IMR-90 (cell line): Measurements from ENCODE around the gene NPAS3. TPM values are rescaled to one million over a fixed set of nuclear protein-coding genes. Genes with fewer than 3 reads are reported as not detected.

Experiments used
- ATAC-seq: fragments of 200-7000 bp; cut with Tn5 transposase; 2 replicates; pipeline ENCODE4 v1.9.1; 2020; ENCODE audit warnings: low read depth, mild to moderate bottlenecking, moderate library complexity
- BruUV-seq: library from RNA; stranded (reverse); fragments of 400-500 nt; replicated peaks from 2 replicates; lab custom pipeline; 2021; lab: Mats Ljungman, UMichigan
- CTCF ChIA-PET: fragments of 300-600 bp; formaldehyde crosslinking; extraction: SDS; loops from one replicate; lab custom pipeline; 2021; ENCODE audit warnings: antibody characterized with exemption; lab: Yijun Ruan, JAX
- POLR2A ChIA-PET: fragments of 300-600 bp; sonication (Branson Sonifier 250); formaldehyde crosslinking; loops from one replicate; lab custom pipeline; 2022; ENCODE audit warnings: antibody characterized with exemption; ENCODE audit not compliant: unreplicated experiment; lab: Charles Lee
- DNase-seq: peaks from one replicate; pipeline ENCODE4 v3.0.0; 2013
- H2AFZ ChIP-seq: replicated peaks from 2 replicates; pipeline ENCODE3; 2013; ENCODE audit warnings: low read length, mild to moderate bottlenecking; ENCODE audit not compliant: poor library complexity
- H2AK5ac ChIP-seq: 2 replicates; pipeline ENCODE4 v1.6.1; 2013; ENCODE audit warnings: low read depth, low read length, inconsistent platforms
- H2AK9ac ChIP-seq: replicated peaks from 2 replicates; pipeline ENCODE3; 2013; ENCODE audit warnings: mild to moderate bottlenecking, low read depth, low read length, moderate library complexity; ENCODE audit not compliant: poor library complexity
- H2BK120ac ChIP-seq: 2 replicates; pipeline ENCODE4 v1.6.1; 2013; ENCODE audit warnings: low read depth, low read length, inconsistent platforms
- H2BK15ac ChIP-seq: 3 replicates; pipeline ENCODE4 v1.6.1; 2013; ENCODE audit warnings: low read depth, low read length, inconsistent platforms
- H2BK20ac ChIP-seq: 2 replicates; pipeline ENCODE4 v1.6.1; 2013; ENCODE audit warnings: low read depth, mild to moderate bottlenecking, inconsistent platforms, low read length, moderate library complexity
- H2BK5ac ChIP-seq: 2 replicates; pipeline ENCODE4 v1.6.1; 2013; ENCODE audit warnings: mild to moderate bottlenecking, low read depth, low read length, inconsistent platforms; ENCODE audit not compliant: poor library complexity, severe bottlenecking
- H3K14ac ChIP-seq: replicated peaks from 2 replicates; pipeline ENCODE4 v1.6.1; 2013; ENCODE audit warnings: low read depth, low read length, inconsistent platforms
- H3K18ac ChIP-seq: 2 replicates; pipeline ENCODE4 v1.6.1; 2013; ENCODE audit warnings: low read depth, low read length, control low read depth
- H3K23ac ChIP-seq: 2 replicates; pipeline ENCODE4 v1.6.1; 2013; ENCODE audit warnings: low read depth, low read length, inconsistent platforms
- H3K27ac ChIP-seq: 2 replicates; pipeline ENCODE4 v1.5.1; 2013; ENCODE audit warnings: mild to moderate bottlenecking, control low read depth, low read length; ENCODE audit not compliant: insufficient read depth
- H3K27me3 ChIP-seq: 2 replicates; pipeline ENCODE4 v1.6.1; 2013; ENCODE audit warnings: low read length; ENCODE audit not compliant: control insufficient read depth, insufficient read depth
- H3K36me3 ChIP-seq: 2 replicates; pipeline ENCODE4 v1.6.1; 2013; ENCODE audit warnings: low read length, mixed read lengths; ENCODE audit not compliant: control insufficient read depth, insufficient read depth
- H3K4ac ChIP-seq: 2 replicates; pipeline ENCODE4 v1.6.1; 2013; ENCODE audit warnings: low read depth, low read length, inconsistent platforms
- H3K4me1 ChIP-seq: 2 replicates; pipeline ENCODE4 v1.6.1; 2013; ENCODE audit warnings: low read length, mixed read lengths; ENCODE audit not compliant: control insufficient read depth, insufficient read depth
- H3K4me2 ChIP-seq: 2 replicates; pipeline ENCODE4 v1.6.1; 2013; ENCODE audit warnings: low read depth, mild to moderate bottlenecking, control low read depth, low read length, moderate library complexity
- H3K4me3 ChIP-seq: 2 replicates; pipeline ENCODE4 v1.5.1; 2013; ENCODE audit warnings: low read depth, mild to moderate bottlenecking, control low read depth, low read length, moderate library complexity; ENCODE audit not compliant: insufficient read depth
- H3K56ac ChIP-seq: 2 replicates; pipeline ENCODE4 v1.6.1; 2013; ENCODE audit warnings: low read length, inconsistent platforms; ENCODE audit not compliant: insufficient read depth; ENCODE audit errors: extremely low read depth
- H3K79me1 ChIP-seq, 2 experiments: 2 replicates each; pipeline ENCODE4 v1.6.1; 2013; ENCODE audit warnings: low read length in 2 of 2, inconsistent platforms in 1 of 2, low read depth in 1 of 2
- H3K9ac ChIP-seq: 2 replicates; pipeline ENCODE4 v1.6.1; 2013; ENCODE audit warnings: low read depth, low read length, control low read depth
- H3K9me1 ChIP-seq: 2 replicates; pipeline ENCODE4 v1.6.1; 2013; ENCODE audit warnings: low read length, inconsistent platforms; ENCODE audit not compliant: insufficient read depth
- H3K9me3 ChIP-seq: 2 replicates; pipeline ENCODE4 v1.6.1; 2013; ENCODE audit warnings: low read length; ENCODE audit not compliant: control insufficient read depth, insufficient read depth
- H4K20me1 ChIP-seq: 2 replicates; pipeline ENCODE4 v1.6.1; 2013; ENCODE audit warnings: low read length, inconsistent platforms; ENCODE audit not compliant: insufficient read depth
- H4K5ac ChIP-seq: 2 replicates; pipeline ENCODE4 v1.6.1; 2013; ENCODE audit warnings: mild to moderate bottlenecking, low read depth, low read length, control low read depth
- H4K8ac ChIP-seq, 2 experiments: 2 replicates each; pipeline ENCODE4 v1.6.1; 2013; ENCODE audit warnings: low read depth in 2 of 2, low read length in 2 of 2, control low read depth in 1 of 2, inconsistent platforms in 1 of 2
- H4K91ac ChIP-seq: 2 replicates; pipeline ENCODE4 v1.6.1; 2013; ENCODE audit warnings: low read depth, low read length, inconsistent platforms; ENCODE audit not compliant: insufficient read depth
- BHLHE40 ChIP-seq: fragments of 150-350 bp; IDR thresholded peaks from 2 replicates; pipeline ENCODE4 v1.6.1; 2016; ENCODE audit warnings: mild to moderate bottlenecking, low read depth, low read length
- CHD1 ChIP-seq: IDR thresholded peaks from 2 replicates; pipeline ENCODE4 v1.6.1; 2012; ENCODE audit warnings: low read depth, low read length, improper control_type of control experiment
- CTCF ChIP-seq: conservative IDR thresholded peaks from 2 replicates; pipeline ENCODE4 v1.5.1; 2012; ENCODE audit warnings: mild to moderate bottlenecking, low read depth, low read length, improper control_type of control experiment
- ELK1 ChIP-seq: fragments of 150-350 bp; IDR thresholded peaks from 2 replicates; pipeline ENCODE4 v1.6.1; 2016; ENCODE audit warnings: low read depth, mild to moderate bottlenecking, low read length, moderate library complexity, borderline replicate concordance
- MAFK ChIP-seq: IDR thresholded peaks from 2 replicates; pipeline ENCODE4 v1.6.1; 2012; ENCODE audit warnings: low read depth, low read length, improper control_type of control experiment
- MAZ ChIP-seq: IDR thresholded peaks from 2 replicates; pipeline ENCODE4 v1.6.1; 2012; ENCODE audit warnings: low read depth, mild to moderate bottlenecking, low read length, improper control_type of control experiment, moderate library complexity, borderline replicate concordance
- POLR2A ChIP-seq: IDR thresholded peaks from 2 replicates; pipeline ENCODE4 v1.6.1; 2012; ENCODE audit warnings: mild to moderate bottlenecking, low read depth, low read length
- WGBS, 2 experiments: methylation state at CpG; one replicate each; pipeline versions ENCODE4 v1.1.5 to v1.1.7; 2013; ENCODE audit warnings: missing lambda C conversion rate in 2 of 2; ENCODE audit not compliant: insufficient read length in 1 of 2; ENCODE audit errors: extremely low coverage in 2 of 2; 5-methylcytosine and 5-hydroxymethylcytosine counted together
- dilution Hi-C: fragments of 300-500 bp; cut with HindIII; formaldehyde crosslinking; loops from one replicate; pipeline ENCODE4 v1.14.3; 2018; ENCODE audit warnings: low sequenced_read_pairs; ENCODE audit not compliant: unreplicated experiment
- in situ Hi-C: fragments of 300-500 bp; cut with MboI; formaldehyde crosslinking; loops from 3 replicates; pipeline ENCODE4 v1.14.3; 2019; ENCODE audit warnings: low sequenced_read_pairs, inconsistent platforms, mixed read lengths
- intact Hi-C: fragments of 100-400 bp; cut with micrococcal nuclease; formaldehyde crosslinking; loops from 2 replicates; pipeline ENCODE4 v1.10.0; 2022
- polyA plus RNA-seq, 3 experiments: library from polyadenylated mRNA; depleted of rRNA; stranded (reverse); fragments of >200 nt; gene quantifications; 2 replicates each; pipeline ENCODE4 v1.2.3, GENCODE V29; 2012; ENCODE audit warnings: low replicate concordance in 1 of 3
- total RNA-seq: library from RNA; depleted of rRNA; stranded (reverse); fragments of >200 nt; gene quantifications from 2 replicates; pipeline ENCODE4 v1.2.3, GENCODE V29; 2012

NPAS3 gene
- total and polyA plus RNA-seq, 2 of the 4 experiments (the other 2 are of a cell fraction): not detected

- Histone ChIP-seq H3K27ac (no peak overlapping the region), H2BK120ac (no peak overlapping the region), H3K14ac (no peak overlapping the region), H4K91ac (no peak overlapping the region), H2BK15ac (no peak overlapping the region), H3K79me1 (no peaks in the 10 kb centered on the region), H2BK20ac (no peak overlapping the region), H3K4me2 (no peak overlapping the region), H2AK9ac (no peak overlapping the region), H3K4ac (no peak overlapping the region), H3K4me1 (no peaks in the 10 kb centered on the region), H4K5ac (no peak overlapping the region), H4K20me1 (no peaks in the 10 kb centered on the region), H3K23ac (no peak overlapping the region), H3K4me3 (no peak overlapping the region), H3K18ac (no peak overlapping the region), H2AK5ac (no peak overlapping the region), H3K56ac (no peak overlapping the region), H2AFZ (no peak overlapping the region), H4K8ac (no peak overlapping the region), H2BK5ac (no peak overlapping the region), H3K9me1 (no peaks in the 10 kb centered on the region), H3K36me3 (no peaks in the 10 kb centered on the region), H3K27me3 (no peaks in the 10 kb centered on the region), H3K9ac (no peak overlapping the region), H3K9me3 (no peaks in the 10 kb centered on the region)
- ChIA-PET POLR2A (no interaction called here), CTCF (no interaction called here)
- WGBS, 2 experiments: 54% methylated on average over 4 of the region's 6 CpGs; no CpG with 5 or more reads in 1 of the 2 experiments
- dilution Hi-C loops (no loop called here), in situ Hi-C loops (no loop called here), intact Hi-C loops (no loop called here)
- DNase-seq: no peak
- no peak for TF ChIP-seq CHD1
- no peak for TF ChIP-seq ELK1
- TF ChIP-seq BHLHE40: no peak
- TF ChIP-seq POLR2A: no peak
- no peak for TF ChIP-seq MAZ
- TF ChIP-seq CTCF: no peak
- no peak for TF ChIP-seq MAFK
- BruUV-seq: no TSS peak
- no peak for ATAC-seq
Observed at GRCh38 chr14:33249233-33249820, 310.6 kb downstream of the NPAS3 start.
